COLO668 (cell line): Measurements from ENCODE around the gene RNASEH2B.

Experiments
- DNase-seq: peaks from one replicate; lab custom pipeline; 2025; ENCODE audit not compliant: unreplicated experiment; lab: John Stamatoyannopoulos, UW

The RNASEH2B gene, protein sequence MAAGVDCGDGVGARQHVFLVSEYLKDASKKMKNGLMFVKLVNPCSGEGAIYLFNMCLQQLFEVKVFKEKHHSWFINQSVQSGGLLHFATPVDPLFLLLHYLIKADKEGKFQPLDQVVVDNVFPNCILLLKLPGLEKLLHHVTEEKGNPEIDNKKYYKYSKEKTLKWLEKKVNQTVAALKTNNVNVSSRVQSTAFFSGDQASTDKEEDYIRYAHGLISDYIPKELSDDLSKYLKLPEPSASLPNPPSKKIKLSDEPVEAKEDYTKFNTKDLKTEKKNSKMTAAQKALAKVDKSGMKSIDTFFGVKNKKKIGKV

GRCh38 chr13:50909605-50910484 lies at the start of gene RNASEH2B:
RNASEH2B (plus strand) TSS chr13:50909791; CDS start chr13:50910077, 286 bp downstream.
- DNase-seq, result peak; percentile 97

DNA sequence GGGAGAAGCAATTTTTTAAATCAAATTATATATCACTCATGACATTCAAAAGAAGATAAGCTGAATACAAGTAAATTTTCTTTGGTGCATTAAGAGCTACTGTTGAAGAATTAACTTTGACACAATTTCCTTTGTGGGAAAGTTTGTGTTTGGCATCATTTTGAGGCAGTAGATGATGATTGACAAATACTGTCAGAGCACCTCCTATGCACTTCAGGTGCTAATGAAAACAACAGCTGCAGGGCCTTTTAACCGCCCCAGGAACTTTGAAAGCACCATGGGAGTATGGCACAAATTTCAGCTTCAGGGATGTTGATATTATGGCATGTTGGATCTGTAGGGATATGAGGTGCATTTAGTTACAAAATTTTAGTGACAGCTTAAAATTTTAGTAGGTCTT lies 45.1 kb upstream of the RNASEH2B start:
- DNase-seq, result no peak

- no peak for DNase-seq
Observed at GRCh38 chr13:50866817-50867636, 42.6 kb upstream of the RNASEH2B start.

DNA sequence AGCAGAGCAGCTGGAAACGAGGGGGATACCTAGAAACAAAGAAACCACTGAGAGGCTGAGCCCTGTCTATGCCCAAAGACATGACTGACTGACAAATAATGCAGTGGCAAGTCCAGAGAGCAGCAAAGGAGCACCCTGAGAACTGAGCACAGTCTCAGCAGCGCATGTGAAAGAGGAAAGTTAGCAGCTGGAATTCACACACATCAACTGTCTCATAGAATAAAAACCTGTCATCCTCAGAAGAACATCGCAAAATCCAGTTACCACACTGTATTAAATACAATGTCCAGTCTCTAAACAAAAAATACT lies 42.0 kb upstream of the RNASEH2B start:
- no peak for DNase-seq

- DNase-seq, result no peak
Observed at GRCh38 chr13:50871405-50871804, 38.2 kb upstream of the RNASEH2B start.

- no peak for DNase-seq
Observed at GRCh38 chr13:50873467-50873866, 36.1 kb upstream of the RNASEH2B start.

GRCh38 chr13:50873991-50874390 lies 35.6 kb upstream of the RNASEH2B start:
- no peak for DNase-seq

- DNase-seq, result no peak
Observed at GRCh38 chr13:50882816-50883435, 26.7 kb upstream of the RNASEH2B start.

DNA sequence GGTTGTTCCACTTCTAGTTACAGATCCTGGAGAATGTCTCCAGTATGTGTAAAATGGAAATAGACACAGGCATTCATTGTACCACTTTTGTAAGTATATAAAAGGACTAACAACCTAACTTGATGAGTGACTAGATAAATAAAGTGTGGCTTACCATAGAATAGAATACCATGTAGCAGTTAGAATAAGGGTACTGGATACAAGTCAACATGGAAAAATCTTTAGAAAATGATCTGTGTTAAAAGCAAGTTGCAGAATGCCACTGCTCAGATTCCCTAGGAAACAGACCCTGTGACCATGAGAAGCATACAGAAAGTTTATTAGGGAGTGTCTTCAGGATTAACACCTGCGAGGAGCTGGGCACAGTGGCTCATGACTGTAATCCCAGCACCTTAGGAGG lies 25.9 kb upstream of the RNASEH2B start:
- no peak for DNase-seq

DNA sequence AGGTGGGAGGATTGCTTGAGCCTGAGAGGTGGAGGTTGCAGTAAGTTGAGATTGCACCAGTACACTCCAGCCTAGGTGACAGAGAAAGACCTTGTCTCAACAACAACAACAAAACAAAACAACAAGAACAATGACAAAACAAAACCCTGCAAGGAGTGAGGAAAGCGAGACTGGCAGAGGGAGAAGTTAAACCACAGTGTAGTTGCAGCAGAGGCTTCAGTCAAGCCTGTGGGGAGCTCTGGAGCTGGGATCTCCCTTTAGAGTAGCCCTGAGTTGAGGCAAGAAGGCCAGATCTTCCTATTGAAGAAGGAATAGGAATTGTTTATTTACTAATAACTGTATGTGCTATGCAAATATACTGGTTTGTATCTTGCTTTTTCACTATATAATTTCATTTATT lies 25.3 kb upstream of the RNASEH2B start:
- DNase-seq, result no peak

- DNase-seq, result no peak
Observed at GRCh38 chr13:50887151-50887550, 22.4 kb upstream of the RNASEH2B start.

GRCh38 chr13:50888362-50888761 lies 21.2 kb upstream of the RNASEH2B start:
- DNase-seq, result no peak

DNA sequence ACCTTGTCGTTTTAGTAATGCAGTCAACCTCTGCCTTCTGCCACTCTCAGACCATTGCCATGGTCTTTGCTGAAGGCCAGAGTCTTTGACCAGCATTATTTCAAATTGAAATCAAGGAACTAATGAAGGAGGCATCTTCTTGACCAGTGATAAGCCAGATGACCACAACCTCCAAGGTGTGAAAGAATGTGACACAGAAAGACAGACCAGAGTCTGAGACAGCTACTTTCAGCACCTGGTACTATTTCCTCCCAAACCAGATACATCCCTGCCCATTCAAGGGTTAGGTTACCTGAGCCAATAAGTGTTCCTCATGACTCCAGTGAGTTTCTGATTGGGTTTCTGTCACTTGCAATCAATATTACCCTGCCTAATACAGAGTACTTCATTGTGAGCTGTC lies 20.3 kb upstream of the RNASEH2B start:
- DNase-seq, result no peak

- DNase-seq, result no peak
Observed at GRCh38 chr13:50891206-50891605, 18.4 kb upstream of the RNASEH2B start.

GRCh38 chr13:50892210-50892944 lies 17.2 kb upstream of the RNASEH2B start:
- DNase-seq, result no peak

DNA sequence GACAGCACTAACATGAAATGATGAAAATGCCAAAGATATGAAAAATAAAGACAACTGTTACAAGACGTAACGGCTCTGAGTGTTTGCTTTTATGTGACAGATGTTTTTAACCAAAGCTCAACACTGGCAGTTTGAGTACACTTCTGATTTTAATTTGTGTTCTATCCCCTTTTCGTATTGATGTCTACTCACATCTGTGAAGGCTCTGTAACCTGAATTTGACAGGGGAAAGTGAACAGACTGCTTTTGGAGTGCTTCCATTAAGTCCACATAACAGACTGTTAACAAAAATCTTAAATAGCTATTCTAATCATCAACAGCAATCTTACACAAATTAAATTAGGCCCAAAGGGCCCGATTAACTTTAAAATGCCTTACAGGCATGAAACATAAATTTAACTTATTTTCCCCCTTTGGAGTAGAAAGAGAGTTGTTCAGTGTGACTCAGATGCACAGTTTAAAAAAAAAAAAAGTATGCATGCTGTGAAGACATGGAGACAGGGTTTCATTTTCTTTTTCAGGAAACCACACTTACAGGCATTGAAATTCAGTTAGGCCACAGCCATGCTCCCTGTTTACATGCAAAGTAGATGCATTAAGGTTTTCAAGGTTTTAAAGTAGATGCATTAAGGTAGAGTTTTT lies 16.3 kb upstream of the RNASEH2B start:
- DNase-seq, result no peak

DNA sequence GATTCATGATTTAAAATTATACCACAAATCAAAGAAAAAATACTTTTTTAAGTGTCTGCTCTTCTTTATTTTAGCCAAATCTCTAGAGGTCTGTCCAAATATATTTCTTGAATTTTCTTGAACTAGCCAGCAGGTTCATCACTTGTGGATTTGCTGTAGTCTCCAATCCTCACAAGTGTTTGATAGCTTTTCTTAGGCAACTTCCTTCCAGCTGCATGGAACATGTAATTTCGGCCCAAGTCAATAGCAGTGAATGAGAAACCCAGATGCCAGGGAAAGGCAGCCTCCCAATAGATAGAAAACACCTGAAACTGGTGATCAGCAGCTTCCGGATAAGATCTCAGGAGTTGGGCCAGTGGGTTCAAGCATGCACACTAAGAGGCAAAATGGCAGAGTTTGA lies 15.6 kb upstream of the RNASEH2B start:
- DNase-seq, result no peak

- DNase-seq, result no peak
Observed at GRCh38 chr13:50894504-50894903, 15.1 kb upstream of the RNASEH2B start.

DNA sequence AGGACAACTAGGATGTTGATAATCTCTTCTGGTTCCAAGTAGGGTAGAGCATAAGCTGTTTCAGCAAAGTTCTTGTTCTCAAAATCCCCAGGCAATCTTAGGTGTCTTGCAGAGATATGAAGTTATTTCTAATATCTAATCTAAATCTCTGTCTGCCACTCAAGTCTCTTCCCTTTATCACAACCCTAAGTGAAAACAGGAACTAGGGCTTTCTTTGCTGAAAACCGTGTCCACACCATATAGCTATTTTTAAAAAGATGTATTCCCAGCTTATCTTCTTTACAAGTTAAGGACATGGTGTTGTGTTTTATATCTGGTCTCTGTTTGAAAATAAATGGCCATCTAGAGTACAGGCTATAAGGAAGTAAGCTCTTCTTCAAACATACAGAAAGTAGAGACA lies 11.3 kb upstream of the RNASEH2B start:
- no peak for DNase-seq

- no peak for DNase-seq
Observed at GRCh38 chr13:50901701-50902100, 7.9 kb upstream of the RNASEH2B start.
